HG02610 (cell line): ENCODE measurements around the gene MYPOP.
"Not testable (repeated sequence)": the region's sequence is repeated elsewhere in the genome, so short reads cannot be mapped to it uniquely, and the experiment has no call there.

Experiments used
- ATAC-seq: cut with Tn5 transposase; IDR thresholded peaks from one replicate; pipeline ENCODE4 v1.9.1; 2021; ENCODE audit warnings: mild to moderate bottlenecking, moderate library complexity; ENCODE audit not compliant: unreplicated experiment

The MYPOP gene

GRCh38 chr19:45884682-45885555, 17.5 kb downstream of the MYPOP start:
- ATAC-seq: no peak

GRCh38 chr19:45883881-45884681, 18.3 kb downstream of the MYPOP start:
- no peak for ATAC-seq

DNA sequence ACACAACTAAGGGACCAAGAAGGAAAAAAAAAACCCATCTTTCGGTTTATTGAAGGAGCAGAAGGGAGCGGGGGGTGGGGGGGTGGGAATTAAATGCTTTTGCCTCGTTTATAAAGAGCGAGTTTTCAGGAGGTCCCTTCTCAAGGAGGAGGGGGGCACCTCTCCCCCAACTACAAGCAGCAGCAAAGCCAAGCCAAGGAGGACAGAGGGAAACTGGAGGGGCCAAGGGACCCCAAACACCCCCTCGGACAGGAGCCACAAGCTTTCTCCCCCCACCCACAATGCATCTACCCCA, 18.9 kb downstream of the MYPOP start:
- ATAC-seq: no peak

GRCh38 chr19:45882652-45883585, 19.5 kb downstream of the MYPOP start:
- no peak for ATAC-seq

GRCh38 chr19:45881909-45882528, 20.4 kb downstream of the MYPOP start:
- no peak for ATAC-seq

- ATAC-seq: no peak
Measured at GRCh38 chr19:45881082-45881908, 21.1 kb downstream of the MYPOP start.

- ATAC-seq: no peak
Measured at GRCh38 chr19:45879971-45880370, 22.4 kb downstream of the MYPOP start.

DNA sequence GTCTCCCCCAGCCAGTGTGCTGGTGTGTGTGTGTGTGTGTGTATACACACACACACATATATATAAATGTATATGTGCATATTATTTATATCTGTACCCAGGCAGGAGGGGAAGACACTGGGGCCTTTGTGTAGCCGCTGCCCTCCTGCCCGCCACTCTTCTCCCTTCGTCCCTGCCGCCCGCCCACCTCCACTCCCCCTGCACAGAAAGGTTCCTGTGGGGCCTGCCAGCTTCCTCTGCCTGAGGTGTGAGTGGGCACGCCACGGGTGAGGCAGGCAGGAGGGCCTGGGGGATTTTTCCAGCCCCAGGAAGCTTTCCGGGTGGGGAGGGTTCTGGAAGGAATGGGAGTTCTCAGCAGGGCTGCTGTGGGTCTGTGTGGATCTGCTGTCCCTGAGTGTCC, 23.4 kb downstream of the MYPOP start:
- no peak for ATAC-seq

DNA sequence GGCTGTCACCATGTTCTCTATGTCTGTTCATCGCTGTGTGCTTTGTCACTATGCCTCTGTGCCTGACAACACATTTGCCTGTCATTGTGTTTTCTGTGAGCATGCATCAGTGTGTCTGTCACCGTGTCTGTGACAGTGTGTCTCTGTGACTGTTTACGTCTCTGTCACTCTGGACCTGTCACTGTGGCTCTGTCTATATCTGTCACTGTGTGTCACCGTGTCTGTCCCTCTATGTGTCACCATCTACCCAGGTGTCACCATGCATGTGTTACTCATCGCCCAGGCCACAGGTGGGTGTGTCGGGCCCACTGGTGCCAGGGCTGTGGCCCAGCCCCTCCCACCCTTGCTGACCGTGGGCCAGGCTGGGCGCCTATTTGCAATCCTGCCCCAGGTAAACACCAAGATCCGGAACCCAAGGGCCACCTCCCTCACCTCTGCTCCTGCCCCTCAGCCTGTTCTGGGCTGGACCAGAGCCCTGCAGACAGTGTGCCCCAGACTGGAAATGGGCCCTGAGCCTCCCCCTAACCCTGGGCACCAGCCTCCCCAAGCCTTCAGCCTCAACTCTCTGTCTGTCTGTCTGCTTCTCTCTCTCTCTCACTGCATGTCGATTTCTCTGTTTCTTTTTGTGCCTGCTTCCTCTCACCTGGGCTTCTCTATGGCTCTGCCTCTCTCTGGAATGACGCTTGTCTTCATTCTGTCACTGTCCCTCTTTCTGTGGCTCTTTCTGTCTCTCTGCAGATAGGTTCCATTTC, 24.2 kb downstream of the MYPOP start:
- no peak for ATAC-seq

- peak; percentile 21 for ATAC-seq
Measured at GRCh38 chr19:45876411-45877197, 25.8 kb downstream of the MYPOP start.

DNA sequence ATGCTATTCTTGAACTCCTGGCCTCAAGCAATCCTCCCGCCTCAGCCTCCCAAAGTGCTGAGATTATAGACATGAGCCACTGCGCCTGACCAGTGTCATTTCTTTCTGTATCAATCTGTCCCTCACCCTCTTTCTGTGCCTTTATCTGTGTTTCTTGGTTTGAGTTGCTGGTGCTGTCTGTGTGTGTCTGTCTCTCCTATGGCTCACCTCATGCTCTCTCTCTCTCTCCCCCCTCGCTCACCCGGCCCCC, 26.3 kb downstream of the MYPOP start:
- ATAC-seq: peak; percentile 36

DNA sequence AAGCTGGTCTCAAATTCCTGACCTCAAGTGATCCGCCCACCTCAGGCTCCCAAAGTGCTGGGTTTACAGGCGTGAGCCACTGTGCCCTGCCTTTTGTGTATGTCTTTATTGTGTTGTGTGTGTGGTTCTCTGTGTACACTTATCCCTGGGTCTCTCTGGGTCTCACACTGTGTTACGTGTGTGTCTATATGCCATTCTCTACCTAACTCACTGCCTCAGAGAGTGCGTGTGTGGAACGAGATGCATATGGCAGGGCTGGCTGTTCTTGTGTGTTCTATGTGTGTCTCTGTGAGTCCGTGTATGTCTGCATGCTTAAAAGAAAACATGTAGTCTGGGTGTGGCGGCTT, 27.8 kb downstream of the MYPOP start:
- no peak for ATAC-seq

DNA sequence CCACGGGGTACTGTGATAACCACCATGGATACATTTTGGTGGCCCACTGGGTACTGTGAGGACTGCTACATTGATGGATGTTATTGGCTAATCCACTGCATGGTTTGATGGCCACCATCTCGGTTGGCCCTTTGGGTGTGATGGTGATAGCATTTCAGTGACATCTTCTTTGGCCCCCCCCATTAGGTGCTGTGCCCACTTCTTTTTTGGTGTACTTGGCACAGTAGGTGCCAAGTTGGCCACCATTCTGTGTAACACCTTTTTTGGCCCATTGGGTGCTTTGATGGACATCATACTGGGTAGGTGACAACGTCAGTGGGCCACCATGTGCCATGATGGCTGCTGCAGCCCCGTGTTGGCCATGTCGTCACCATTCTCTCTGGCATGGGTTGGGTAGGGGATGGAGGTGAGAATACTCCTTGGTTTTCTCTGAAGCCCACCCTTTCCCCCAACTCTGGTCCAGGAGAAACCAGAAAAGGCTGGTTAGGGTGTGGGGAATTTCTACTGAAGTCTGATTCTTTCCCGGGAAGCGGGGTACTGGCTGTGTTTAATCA, 29.1 kb downstream of the MYPOP start:
- no peak for ATAC-seq

DNA sequence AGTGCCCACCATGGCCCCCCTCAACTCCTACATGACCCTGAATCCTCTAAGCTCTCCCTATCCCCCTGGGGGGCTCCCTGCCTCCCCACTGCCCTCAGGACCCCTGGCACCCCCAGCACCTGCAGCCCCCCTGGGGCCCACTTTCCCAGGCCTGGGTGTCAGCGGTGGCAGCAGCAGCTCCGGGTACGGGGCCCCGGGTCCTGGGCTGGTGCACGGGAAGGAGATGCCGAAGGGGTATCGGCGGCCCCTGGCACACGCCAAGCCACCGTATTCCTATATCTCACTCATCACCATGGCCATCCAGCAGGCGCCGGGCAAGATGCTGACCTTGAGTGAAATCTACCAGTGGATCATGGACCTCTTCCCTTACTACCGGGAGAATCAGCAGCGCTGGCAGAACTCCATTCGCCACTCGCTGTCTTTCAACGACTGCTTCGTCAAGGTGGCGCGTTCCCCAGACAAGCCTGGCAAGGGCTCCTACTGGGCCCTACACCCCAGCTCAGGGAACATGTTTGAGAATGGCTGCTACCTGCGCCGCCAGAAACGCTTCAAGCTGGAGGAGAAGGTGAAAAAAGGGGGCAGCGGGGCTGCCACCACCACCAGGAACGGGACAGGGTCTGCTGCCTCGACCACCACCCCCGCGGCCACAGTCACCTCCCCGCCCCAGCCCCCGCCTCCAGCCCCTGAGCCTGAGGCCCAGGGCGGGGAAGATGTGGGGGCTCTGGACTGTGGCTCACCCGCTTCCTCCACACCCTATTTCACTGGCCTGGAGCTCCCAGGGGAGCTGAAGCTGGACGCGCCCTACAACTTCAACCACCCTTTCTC, 30.1 kb downstream of the MYPOP start:
- no peak for ATAC-seq

DNA sequence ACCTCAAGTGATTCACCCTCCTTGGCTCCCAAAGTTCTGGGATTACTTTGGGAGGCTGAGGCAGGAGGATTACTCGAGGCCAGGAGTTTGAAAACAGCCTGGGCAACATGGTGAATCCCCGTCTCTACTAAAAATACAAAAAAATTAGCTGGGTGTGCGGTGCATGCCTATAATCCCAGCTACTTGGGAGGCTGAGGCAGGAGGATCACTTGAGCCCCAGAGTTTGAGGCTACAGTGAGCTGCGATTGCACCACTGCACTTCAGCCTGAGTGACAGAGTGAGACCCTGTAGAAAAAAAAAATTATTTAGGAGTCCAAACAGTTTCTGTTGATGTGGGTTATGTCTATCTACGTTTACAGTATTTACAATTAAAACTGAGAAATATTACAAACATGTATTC, 31.6 kb downstream of the MYPOP start:
- no peak for ATAC-seq

GRCh38 chr19:45867241-45867640, 35.2 kb downstream of the MYPOP start:
- ATAC-seq: not testable (repeated sequence)

DNA sequence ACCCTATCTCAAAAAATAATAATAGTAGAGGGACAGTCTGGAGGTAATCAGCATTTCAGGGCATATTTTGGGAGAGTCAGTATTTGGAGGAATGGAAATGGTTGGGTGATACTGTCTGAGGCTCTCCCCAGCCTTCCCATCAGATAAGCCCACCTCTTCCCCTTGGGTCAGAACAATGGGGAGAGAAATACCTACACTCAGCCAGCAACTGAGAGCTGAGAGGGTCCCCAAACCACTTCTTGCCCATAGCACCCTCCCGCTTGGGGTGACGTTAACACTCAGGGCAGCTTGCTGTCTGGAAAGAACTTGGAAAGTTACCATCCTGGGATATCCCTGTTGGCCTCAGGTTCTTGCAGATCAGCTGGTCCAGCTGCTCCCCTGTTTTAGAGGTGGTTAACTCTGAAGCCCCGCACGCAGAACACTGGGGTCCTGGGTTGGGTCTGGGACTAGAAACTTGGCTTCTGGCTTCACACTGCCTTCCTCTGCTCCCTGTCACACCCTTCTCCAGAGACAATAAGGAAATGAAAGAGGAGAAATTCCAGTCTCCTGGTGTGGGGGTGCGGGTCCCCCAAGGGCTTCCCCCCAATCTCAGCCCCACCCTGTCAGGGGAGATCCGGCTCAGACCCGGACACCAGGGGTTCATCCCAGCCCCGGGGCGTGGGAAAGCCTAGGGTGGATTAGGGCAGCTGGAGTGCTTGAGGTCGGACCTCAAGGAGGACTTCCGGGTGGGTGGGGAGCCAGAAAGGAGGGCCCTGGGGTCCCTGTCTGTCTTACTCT, 35.8 kb downstream of the MYPOP start:
- no peak for ATAC-seq
